NCI-H146 (cell line): ENCODE results near the gene SRGAP2C.
"Not testable (repeated sequence)": the region's sequence is repeated elsewhere in the genome, so short reads cannot be mapped to it uniquely, and the experiment has no call there.

Experiments used
- DNase-seq: peaks from one replicate; lab custom pipeline; 2025; lab: John Stamatoyannopoulos, UW

The SRGAP2C gene

GRCh38 chr1:121279548-121279898 is 94.7 kb downstream of the SRGAP2C start:
- DNase-seq: not testable (repeated sequence)

- not testable (repeated sequence) for DNase-seq
Measured at GRCh38 chr1:121280699-121281317, 96.0 kb downstream of the SRGAP2C start.

- DNase-seq: not testable (repeated sequence)
Measured at GRCh38 chr1:121281480-121281879, 96.7 kb downstream of the SRGAP2C start.

DNA sequence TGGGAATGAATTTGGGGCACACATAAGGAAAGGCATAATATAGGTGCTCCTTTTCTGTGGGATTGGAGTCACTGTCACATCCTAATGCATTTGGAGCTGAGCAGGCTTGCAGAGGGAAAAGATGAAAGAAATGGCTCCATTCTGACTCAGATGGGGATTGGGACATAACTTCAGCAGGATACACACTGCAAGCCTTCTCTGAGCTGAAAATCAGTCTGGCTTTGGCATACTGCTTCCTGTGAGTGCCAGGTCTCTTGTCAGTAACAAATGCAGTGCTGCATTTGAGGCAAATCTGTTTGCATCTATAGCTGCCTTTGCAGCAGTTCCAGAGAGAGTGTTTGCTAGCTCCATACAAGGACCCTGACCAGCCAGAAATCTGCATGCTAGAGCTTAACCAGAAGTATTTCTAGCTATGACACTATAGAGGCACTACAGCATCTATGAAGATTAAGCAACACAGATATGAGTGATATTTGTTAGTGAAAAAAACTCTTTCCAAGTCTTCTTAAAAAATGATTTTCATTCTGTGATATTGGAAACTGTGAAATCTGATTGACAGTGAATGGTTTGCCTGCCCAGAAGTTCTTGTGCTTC is 98.9 kb downstream of the SRGAP2C start:
- not testable (repeated sequence) for DNase-seq

GRCh38 chr1:121292590-121292989 is 107.8 kb downstream of the SRGAP2C start:
- DNase-seq: not testable (repeated sequence)

DNA sequence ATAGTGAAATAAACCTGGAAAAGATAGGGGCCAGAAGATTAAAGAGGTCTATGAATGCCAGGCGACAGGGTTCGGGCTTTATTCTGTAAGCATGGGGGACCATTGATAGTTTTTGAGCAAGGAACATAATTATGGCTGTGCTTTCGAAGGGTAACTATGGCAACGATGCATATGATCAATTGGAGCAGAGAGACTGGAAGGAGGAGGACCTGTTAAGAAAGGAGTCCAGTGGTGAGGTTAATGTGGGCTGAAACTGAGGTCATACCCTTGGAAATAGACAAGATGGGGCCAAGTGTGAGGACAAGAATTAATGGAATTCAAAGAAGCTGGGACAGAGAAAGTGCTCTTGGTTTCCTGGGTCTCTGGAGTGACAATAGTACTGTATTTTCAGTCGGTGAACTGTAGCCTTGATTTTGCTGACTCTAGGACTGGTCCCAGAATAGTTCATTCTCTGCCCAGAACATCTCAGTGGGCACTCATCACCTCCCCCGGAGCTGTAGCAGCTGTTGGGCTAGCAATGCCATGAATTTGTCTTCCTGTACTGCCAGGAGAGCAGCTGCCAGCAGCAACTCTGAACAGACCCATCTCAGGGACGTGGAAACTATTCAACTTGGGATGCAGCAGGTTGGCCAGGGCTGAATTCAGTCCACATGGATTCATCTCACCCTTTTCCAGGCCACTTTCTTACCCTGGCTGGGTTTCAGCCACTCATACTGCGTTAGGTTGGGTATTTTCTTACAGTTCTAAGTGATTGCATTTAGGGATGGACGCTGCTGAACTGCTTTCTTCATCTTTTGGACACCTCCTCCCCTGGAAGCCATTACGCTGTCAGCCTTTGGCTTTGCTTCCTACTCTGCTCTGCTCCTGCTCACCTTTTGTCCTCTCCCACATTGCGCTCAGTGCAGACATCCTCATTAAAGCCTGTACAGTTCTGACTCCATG is 108.8 kb downstream of the SRGAP2C start:
- DNase-seq: not testable (repeated sequence)

DNA sequence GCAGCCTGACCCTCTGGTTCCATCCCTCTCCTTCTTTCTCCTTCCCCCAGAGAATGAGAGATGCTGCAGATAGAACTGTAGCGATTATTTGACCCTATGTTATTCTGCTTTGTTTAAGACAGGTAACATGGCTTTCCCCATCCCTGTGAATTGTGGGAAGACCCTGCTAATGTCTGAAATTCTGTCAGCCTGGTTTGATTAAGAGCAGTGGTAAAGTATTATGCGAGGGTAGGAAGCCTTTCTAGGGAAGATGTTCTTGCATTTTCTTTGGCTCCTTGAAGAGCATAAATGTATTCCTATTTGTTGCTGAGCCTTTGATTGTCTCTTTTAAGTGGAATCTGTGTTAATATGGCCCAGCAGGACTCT is 109.4 kb downstream of the SRGAP2C start:
- not testable (repeated sequence) for DNase-seq

GRCh38 chr1:121296563-121296962 is 111.8 kb downstream of the SRGAP2C start:
- DNase-seq: not testable (repeated sequence)

GRCh38 chr1:121298529-121298928 is 113.8 kb downstream of the SRGAP2C start:
- not testable (repeated sequence) for DNase-seq

- not testable (repeated sequence) for DNase-seq
Measured at GRCh38 chr1:121299514-121300149, 114.9 kb downstream of the SRGAP2C start.

DNA sequence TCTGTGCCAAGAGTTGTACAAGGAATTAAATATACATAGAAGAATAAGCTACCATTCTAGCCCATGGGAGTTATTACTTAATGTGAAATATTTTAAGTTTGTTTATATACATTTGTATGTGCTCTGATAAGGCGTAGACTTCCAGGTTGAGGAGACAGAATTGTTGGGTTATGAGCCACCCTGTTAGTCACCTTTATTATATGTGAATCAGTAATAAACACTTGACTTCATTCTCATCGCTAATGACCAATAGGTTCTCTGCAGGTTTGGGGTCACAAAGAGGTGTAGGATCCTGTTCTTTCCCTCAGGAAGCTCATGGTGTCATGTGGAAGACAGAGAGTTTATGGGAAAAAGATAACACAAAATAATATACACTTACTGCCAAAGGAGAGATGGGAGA is 117.1 kb downstream of the SRGAP2C start:
- DNase-seq: not testable (repeated sequence)

GRCh38 chr1:121307759-121308158 is 123.0 kb downstream of the SRGAP2C start:
- DNase-seq: not testable (repeated sequence)

- not testable (repeated sequence) for DNase-seq
Measured at GRCh38 chr1:121315509-121315908, 130.7 kb downstream of the SRGAP2C start.

- not testable (repeated sequence) for DNase-seq
Measured at GRCh38 chr1:121316081-121316480, 131.3 kb downstream of the SRGAP2C start.

DNA sequence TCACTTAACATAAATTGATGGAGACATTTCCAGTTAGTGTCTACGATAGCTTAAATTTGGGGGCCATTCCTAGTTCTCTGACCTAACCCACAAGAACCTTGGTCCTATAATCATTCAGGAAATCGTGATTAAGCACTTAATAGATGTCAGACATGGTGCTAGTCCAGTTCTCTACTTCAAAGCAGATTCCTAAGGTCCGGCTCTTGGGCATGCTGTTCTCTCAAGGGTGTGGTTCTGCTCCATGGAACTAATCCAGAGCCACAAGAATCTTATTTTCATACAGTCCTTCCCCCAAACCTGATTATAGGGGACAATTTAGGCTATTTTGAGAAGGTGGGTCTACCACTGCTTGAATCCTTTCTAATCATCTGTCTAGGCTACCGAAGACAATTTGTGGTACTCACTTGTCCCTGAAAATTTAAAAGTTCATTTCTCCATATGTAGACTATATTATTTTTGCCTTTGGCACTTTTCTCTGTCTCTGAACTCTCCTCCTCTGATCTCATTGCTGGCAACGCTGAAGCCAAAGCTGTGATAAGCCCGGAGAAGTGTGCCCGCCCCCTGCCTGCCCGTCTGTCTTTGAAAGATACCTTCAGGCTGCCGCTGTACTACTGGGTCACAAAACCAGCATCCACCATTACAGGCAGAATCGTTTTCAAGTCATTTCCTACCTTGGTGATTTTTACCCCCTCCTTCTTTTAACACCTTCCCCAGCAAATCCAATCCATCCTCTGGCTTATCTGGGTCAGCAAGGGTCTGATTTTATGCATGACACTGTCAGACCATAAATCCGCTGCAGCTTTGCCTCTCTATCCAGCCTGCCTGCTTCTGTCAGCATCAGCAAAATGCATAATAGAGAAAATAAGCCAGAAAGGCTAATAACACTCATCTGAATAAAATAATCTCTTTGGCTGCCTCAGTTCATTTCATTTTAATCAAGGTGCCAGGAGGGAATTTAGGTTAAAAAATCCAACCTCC is 133.0 kb downstream of the SRGAP2C start:
- DNase-seq: not testable (repeated sequence)

DNA sequence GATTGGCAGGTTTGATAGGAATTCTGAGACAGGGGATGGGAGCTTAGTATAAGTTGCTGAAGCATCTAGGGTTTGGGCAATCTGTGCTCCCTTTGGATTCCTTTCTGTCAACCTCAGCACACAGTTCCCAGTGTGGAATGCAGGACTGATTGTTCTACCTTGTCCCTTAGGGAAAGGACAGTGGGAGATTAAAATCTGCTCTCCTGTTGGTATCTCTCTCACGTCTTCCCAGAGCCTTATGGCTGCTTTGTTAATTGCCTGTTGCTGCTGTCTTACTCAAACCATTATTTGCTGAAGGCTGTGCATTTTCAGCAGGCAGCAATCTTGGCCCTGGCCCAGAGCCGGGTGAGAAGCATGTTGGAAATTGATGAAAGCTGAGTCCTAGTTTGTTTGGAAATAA is 133.9 kb downstream of the SRGAP2C start:
- not testable (repeated sequence) for DNase-seq

GRCh38 chr1:121321660-121322059 is 136.9 kb downstream of the SRGAP2C start:
- not testable (repeated sequence) for DNase-seq

- DNase-seq: not testable (repeated sequence)
Measured at GRCh38 chr1:121324726-121325125, 140.0 kb downstream of the SRGAP2C start.

GRCh38 chr1:121332141-121332540 is 147.4 kb downstream of the SRGAP2C start:
- not testable (repeated sequence) for DNase-seq

DNA sequence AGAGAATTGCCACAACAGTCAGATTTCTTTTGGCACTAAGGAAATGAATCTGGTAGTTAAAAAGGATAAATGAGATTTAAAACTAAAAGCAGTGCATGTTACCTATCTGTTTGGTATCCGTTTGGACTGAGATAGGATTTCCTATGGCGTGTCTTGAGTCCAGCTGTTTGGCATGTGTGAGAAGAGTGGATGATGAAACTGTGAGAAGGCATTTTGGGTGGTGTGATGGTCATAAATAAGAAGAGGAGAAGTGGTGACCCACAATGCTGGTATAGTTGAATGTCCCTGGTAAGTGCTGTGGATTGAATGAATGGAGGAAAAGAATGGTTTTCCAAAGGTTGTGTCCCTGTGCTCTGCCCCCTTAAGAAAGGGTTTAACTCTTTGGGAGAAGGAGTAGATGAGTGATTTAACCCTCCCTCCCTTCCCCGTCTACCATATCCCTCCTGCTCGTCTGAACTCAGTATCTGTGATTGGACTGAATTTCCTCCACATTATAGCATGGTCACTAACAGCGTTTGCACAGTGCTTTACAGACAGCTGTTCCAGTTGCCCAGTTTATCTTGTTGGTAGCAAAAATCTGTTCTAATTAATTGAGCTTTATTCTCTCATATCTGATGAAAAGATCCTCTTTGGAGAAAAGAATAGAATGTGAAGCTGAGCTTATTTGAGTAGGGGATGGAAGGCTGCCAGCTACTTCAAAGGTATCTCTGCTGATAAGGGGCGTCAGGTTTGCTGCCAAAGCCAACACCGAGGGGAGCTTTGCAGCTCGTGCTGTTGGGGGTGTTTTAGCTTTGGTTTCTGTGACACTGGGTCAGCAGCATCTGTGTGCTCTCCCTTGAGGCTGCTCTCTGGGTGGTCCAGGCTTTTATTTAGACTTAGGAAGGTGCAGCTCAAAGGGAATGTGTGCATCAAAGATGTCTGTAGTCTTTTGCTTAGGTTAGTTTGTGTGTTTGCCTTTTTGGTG is 148.1 kb downstream of the SRGAP2C start:
- DNase-seq: not testable (repeated sequence)
